NK-92 (cell line): ENCODE results near the gene ARL6.
"Not testable (repeated sequence)": the region's sequence is repeated elsewhere in the genome, so short reads cannot be mapped to it uniquely, and the experiment has no call there.

Experiments used
- DNase-seq: peaks from one replicate; lab custom pipeline; 2025; ENCODE audit not compliant: unreplicated experiment; lab: John Stamatoyannopoulos, UW

Gene ARL6

DNA sequence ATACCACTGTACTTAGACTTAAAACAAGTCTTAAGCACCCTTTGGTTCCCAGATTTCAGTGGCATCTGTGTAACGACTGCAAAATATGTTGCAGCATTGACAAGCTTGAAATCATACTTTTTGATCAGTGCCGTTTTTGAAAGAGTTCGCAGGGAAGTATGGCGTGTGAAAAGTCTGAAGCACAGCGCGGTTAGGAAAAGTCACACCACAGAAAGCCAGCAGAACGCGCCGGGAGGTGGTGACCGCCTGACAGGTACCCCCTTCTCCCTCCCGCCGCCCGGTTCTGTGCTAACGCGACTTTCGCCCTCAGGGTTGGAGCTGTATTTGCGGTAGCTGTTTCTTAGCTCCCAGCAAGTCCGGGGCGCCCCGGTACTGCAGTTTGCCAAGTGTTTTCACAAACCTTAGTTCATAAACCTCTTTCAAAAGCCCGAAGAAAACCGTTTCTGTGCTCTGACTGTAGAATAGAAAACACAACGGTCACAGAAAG, 56.8 kb downstream of the ARL6 start:
- DNase-seq = no peak

DNA sequence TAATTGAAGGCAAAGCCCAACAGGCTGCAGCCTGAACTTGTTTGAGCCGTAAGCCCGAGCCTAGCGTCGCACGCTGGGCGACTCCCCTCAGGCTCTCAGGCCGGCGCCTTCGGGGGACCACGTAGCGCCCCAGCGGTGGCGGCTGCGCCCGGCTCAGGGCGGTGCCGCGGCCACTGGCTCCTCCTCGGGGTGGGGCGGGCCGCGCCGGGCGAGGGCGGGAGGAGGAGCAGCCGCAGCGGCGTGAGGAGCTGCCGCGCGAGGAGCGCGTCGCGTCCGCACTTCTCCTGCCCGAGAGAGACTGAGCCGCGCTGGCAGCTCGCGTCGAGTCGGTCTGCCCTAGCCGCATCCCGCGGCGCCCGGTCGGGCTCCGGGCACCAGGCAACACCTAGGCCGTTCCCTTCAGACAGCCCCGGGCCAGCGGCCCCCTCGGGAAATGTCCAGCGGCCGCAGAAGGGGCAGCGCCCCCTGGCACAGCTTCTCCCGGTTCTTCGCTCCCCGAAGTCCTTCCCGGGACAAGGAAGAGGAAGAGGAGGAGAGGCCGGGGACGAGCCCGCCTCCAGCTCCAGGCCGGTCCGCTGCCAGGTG, 57.3 kb downstream of the ARL6 start, which contains the start of gene CRYBG3:
CRYBG3 (plus strand) TSS at position 238 of the 585 bp plus-strand sequence; CDS start at position 434, 196 bp downstream.
- no peak for DNase-seq

DNA sequence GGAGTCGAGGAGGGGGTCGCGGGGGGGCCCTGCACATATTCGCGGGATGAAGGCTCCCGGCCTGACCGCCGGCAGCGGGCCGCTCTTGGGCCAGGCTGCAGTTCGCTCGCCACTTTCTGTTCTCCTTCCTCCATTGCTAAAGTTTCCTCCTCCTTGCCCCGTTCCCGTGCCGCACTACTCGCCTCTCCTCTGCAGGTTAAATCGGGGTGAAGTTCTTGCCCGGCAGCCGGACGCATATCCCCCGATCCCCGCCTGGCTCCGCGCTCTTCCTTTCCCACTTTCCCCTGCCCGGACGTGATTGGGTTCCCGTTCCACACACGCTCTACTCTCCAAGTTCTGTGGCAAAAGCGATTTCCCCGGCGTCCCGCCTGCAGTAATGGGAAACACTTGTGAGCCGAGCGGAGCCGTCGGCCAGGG, 57.8 kb downstream of the ARL6 start:
- no peak for DNase-seq

DNA sequence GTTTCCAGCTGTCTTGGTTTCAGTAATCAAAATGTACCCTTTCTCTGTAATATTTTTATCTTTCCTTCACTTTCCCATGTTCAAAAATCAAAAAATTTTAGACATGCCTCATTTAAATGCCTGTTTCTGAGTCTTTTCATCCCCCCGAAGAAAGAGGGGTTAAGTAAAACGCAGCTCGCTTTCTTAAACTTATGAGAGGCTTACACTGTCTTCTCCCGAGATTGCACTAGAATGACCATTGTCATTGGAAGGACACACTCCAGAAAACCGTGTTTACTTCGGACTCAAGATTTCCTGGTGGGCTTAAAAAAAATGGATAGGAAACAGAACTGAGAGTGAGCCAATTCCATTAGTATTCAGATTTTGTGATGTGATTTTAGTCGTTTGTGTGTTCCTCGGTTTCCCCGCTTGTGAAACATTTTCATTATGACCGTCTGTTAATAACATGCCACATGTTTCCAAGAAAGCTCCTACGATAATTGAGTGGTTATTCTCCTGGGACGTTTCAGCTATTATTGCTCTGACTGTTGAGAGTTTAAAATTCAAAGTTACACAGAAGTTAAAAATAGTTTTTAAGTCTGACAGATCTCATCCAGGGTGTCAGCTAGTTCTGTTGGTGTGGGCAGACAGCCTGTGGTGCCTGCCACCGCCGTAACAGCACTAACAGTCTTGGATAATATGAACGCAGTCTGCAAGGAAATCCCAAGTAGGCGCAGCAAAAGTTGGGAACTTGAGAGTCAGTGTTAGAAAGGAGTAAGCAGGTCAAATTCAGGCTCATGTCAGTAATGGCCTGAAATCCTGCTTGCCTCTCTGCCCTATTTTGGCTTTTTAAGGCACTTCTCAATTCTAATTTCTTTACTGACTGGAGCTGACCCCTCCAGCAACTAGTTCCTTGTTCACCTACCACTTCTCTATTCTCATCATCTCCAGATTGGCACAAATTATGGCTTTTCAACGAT, 58.8 kb downstream of the ARL6 start:
- no peak for DNase-seq

DNA sequence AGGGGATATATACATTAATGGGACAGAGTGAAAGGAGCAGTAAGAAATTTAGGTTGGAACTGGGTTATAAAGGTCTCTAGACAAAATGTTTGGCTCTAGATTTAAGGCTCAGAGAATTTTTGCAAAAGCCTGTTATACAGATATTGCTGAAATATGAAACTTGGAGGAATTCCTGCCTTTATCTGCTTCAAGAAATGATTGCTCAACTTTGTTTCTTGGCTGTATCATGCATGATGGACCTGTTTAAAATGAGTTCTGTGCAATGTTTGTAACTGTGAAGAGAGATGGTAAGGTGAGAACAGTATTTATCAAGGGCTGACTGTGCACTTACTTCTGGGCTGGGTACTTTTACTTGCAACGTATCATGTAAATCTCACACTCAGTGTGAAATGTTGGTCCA, 60.5 kb downstream of the ARL6 start:
- DNase-seq = no peak

DNA sequence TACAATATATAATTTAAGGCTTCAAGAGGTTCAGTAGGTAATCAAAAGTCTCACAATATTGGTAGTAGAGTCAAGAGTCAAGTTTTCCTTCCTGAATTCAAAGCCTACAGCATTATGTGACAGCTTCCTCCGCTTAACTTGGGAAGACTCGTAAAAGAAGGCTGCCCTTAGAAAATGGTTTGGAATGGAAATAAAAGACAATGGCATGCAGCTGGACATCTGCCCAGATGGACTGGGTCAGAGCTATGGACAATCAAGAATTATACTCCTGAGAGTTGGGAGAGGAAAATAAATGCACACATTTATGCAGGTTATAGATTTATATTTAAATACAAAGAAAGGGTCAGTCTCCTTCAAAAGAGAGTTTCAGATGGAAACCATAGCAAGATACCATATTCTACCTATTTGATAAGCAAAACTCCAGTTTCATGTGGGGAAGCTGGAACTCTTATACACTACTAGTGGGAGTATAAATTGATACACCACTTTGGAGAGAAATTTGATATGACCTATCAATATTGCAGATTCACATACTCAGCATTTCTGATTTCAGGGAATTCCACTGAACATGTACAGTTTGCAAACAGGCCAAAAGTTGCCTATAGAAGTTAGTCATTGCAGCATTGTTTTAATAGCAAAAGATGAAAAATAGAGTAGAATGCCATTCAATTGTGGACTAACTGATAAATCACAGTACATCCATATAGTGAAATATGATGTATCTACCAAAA, 63.3 kb downstream of the ARL6 start:
- DNase-seq = no peak

DNA sequence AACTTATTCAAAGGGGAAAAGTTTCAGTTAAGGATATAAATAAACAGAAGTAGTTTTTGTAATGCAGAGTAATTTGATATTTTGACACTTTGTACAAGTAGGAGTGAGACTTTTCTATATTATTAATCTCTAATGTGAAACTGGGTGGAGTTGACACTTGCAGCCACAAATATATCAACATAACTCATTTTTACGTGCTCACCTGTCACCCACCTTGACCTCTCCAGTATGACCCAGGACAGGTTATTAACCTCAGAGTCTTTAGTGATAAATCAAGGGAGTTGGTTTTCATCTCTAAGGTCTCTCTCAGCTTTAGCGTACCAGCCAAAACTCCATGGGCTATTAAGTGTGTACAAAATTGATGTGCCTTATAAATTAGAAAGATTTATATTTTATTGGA, 64.6 kb downstream of the ARL6 start:
- no peak for DNase-seq

DNA sequence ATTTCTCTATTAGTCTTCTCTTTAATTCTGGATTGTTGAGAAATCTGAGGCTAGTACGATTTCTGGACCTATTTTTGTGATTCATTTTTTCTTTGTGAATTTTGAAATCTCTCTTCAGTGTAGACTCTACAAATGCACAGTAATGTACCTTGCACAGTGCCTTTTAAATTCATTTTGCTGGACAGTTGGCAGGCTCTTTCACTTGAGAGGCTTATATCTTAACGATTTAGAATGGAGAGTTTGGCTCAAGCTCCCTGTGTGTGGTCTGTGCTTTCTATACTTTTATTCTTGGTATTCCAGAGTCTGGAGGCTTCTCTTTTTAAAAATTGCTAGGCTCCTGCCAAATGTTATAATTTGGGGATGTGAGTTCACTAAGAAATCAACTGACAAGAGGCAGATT, 66.1 kb downstream of the ARL6 start:
- DNase-seq = no peak

DNA sequence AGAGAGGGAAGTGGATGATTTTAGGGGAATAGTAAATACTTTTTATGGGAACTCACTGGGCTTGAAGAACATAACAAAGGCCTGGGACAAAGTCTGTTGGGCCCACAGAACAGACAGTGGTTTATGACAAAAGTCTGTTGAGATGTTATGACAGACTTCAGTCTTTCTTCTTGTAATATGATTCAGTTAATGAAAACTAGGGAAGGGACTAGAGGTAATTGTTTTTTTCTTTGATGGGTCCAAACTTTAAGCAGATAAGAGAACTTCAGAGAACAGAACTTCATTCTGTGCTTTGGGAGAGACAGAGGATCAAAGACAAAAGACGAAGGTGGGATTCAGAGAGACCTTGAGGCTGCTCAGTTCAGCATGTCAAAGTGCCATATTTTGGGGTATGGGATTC, 66.6 kb downstream of the ARL6 start:
- no peak for DNase-seq

DNA sequence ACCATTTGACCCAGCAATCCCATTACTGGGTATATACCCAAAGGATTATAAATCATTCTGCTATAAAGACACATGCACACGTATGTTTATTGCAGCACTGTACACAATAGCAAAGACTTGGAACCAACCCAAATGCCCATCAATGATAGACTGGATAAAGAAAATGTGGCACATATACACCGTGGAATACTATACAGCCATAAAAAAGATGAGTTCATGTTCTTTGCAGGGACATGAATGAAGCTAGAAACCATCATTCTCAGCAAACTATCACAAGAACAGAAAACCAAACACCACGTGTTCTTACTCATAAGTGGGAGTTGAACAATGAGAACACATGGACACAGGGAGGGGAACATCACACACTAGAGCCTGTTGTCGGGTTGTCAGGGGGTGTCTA, 68.6 kb downstream of the ARL6 start:
- DNase-seq = not testable (repeated sequence)

DNA sequence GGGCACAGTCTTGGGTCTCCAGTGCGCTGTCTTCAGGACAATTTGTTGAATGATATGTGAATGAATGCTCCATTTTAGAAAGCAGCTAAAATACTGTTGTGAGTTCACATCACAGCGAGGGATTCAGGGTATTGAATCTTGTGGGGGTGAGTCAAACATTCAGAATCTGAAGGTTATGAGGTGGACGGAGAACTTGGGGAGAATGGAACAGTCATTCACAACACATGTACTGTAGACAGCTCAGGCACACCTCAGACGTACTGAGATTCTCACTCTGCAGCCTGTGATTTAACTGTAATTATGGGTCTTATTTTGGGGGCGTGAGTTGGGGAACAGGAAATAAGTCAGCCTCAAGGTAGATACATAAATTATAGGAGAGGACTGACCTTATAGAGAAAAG, 71.2 kb downstream of the ARL6 start:
- DNase-seq = no peak

DNA sequence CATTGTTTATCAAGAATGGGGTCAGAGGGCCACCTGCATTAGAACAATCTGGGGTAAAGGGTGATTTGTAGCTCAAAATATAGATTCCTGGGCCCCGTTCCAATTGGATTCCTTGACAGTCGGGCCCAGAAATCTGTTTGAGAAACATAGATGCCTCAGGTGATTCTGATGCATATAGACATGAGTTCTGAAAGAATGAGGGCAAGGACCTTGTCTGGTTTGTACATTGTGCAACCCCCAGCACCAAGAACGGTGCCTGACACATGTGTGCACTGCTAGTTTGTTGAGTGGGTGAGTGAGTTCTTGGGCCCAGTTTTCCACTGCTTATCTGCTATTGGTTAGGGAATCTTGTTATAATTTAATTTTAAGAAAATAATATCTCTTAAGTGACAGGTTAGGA, 73.8 kb downstream of the ARL6 start:
- no peak for DNase-seq

DNA sequence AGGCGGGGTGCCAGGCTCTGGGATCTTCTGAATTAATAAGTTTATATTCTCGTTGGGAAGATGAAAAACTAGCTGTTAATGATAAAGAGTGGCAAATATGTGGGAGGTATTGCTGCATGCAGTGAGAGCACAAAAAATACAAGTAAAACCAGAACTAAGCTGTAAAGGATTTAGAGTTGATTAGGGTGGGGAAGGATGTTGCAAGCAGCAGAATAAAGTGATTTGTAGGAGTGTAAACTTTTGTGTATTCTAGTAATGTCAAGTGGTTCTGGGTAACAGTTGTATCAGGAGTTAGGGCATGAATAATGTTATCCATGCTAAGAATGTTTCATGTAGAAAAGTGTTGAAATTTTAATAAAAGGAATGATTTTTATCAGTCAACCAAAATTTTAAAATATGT, 75.4 kb downstream of the ARL6 start:
- DNase-seq = no peak

DNA sequence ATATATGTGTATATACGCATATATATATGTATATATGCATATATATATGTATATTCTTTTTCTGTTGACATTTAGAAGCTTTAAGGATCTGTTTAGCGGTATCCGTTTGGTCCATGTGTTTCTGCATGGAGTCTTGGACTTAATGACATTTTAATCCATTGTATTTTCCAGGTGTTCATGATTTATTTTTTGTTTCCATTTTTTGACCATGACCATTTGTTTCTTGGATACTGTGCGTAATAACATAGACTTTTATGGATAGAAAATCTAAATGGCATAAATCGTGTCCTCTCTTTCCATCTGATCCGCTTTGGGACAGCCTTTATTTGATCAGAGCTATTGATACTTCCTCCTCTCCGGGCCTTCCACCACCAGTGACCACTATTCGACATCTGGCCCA, 76.7 kb downstream of the ARL6 start:
- DNase-seq = no peak

DNA sequence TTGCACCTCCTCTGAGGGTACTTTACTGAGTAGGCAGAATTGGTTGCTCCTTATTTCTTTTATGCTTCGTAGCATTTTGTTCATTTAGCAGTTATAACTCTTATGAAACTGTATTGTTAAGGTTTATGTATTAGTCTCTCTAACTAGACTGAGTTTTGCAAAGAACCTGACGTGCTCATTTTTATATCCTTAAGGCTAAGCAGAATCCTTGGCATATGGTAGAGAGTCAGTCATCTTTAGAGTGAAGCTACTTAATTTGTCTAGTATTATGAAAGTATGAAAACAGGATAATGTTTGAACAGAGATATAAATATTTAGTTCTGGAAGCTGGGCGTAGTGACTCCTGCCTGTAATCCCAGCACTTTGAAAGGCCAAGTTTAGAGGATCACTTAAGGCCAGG, 77.4 kb downstream of the ARL6 start:
- DNase-seq = no peak

DNA sequence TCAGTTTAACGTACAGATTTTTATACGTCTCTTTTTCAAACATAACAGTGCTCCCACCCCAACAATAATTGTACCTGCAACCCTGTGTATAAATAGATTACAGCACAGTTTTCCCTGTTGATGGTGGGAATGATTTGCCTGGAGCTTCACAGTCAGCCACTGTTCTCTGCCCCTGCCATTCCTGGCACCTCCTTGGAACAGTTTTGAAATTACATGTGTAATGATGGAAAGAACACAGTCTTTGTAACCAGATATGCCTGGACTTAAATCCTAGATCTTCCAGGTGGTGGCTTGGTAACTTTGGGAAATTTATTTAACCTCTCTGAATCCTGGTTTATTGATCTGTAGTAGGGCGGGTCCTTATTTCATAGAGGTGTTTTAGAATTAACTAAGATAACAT, 84.2 kb downstream of the ARL6 start:
- DNase-seq = no peak
